Esophagus squamous epithelium (tissue), 4 donors: ENCODE measurements around the gene HSPBP1.

Experiments
- POLR2A ChIP-seq, 4 donors: fragments of 450-650 bp; IDR thresholded peaks; one replicate each; pipeline ENCODE4 v1.6.1; 2017; ENCODE audit warnings: antibody characterized with exemption in 4 of 4, mild to moderate bottlenecking in 4 of 4, moderate library complexity in 3 of 4
- TF ChIP-seq, protein P1 (sequence below), 6 experiments: fragments of 450-650 bp in 4 of 6; fragments of 200-600 bp in 2 of 6; sonication (generic) in 2 of 6; IDR thresholded peaks; one replicate each; pipeline ENCODE4 v1.5.1; 2016 to 2019; ENCODE audit warnings: antibody characterized with exemption in 6 of 6, mild to moderate bottlenecking in 4 of 6, moderate library complexity in 4 of 6

DNA sequence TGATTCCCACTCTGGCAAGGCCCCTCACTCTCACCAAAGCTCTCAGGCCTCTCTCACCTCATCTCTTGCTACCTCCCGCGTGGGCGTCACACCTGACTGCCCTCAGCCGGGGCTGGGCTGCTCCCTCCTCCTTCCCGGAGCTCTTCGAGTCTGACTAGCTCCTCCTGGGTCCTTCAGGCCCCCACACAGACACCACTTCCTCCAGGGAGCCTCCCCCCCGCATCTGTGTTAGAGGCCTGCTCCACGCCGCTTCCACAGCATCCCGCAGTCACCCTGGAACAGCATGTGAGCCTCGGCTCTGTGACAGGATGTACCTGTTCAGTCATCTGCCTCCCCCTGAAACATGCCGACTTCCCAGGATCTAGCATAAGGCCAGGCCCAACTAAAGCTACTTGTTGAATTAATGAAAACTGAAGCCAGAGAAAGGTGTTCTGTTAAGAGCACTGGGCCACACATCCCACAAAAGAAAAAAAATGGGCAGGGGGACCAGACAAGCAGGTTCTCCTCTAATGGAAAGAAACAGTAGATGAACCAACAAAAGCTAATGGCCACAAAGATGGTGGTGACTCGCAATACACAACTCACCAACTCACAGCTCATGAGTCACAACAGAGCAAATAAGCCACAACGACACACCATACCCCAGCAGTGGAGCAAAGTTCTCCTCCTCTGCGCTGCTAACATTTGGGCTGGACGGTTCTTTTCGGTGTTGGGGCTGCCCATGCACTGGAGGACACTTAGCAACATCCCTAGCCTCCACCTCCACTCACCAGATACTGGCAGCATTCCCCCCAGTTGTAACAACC lies 24.1 kb downstream of the HSPBP1 start:
- TF ChIP-seq, protein P1, sequence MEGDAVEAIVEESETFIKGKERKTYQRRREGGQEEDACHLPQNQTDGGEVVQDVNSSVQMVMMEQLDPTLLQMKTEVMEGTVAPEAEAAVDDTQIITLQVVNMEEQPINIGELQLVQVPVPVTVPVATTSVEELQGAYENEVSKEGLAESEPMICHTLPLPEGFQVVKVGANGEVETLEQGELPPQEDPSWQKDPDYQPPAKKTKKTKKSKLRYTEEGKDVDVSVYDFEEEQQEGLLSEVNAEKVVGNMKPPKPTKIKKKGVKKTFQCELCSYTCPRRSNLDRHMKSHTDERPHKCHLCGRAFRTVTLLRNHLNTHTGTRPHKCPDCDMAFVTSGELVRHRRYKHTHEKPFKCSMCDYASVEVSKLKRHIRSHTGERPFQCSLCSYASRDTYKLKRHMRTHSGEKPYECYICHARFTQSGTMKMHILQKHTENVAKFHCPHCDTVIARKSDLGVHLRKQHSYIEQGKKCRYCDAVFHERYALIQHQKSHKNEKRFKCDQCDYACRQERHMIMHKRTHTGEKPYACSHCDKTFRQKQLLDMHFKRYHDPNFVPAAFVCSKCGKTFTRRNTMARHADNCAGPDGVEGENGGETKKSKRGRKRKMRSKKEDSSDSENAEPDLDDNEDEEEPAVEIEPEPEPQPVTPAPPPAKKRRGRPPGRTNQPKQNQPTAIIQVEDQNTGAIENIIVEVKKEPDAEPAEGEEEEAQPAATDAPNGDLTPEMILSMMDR (IDR thresholded peaks at IDR 0.05) = no peak
- TF ChIP-seq POLR2A (IDR thresholded peaks at IDR 0.05) = no peak
